Measurements from ENCODE around the gene TATDN3.

The TATDN3 gene

DNA sequence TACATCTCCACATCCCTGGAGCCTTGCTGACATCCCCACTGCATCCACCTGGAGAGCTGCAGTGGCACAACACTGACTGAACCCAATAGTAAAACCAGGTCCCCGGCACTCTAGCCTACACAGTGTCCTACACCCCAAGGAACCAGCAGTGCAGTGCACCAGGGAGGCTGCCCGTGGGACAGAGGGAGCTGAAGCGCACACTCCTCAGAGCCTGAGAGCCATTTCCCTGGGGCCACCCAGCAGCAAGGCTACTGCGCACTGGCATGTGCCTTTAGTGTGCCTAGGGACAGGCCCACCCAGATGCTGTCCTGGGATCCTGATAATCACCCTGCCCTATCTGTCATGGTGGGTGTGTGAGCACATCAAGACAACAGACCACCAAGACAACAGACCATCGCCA lies 32.0 kb upstream of the TATDN3 start (continued):
- no peak for TF ChIP-seq ZBTB49 (tag by site-specific recombination; IDR thresholded peaks at IDR 0.05; ENCODE audit: low read depth)
- TF ChIP-seq ZSCAN16 (tag by site-specific recombination; IDR thresholded peaks at IDR 0.05) = no peak
- no peak for TF ChIP-seq ZBTB8A (tag by site-specific recombination; IDR thresholded peaks at IDR 0.05)
- no peak for TF ChIP-seq ZNF169 (tag by site-specific recombination; IDR thresholded peaks at IDR 0.05)
- no peak for TF ChIP-seq GLIS1 (tag by site-specific recombination; IDR thresholded peaks at IDR 0.05)
- no peak for TF ChIP-seq MZF1 (tag by site-specific recombination; IDR thresholded peaks at IDR 0.05; ENCODE audit: borderline replicate concordance)
- TF ChIP-seq ZNF426 (tag by site-specific recombination; IDR thresholded peaks at IDR 0.05) = no peak
- TF ChIP-seq ZNF16 (tag by site-specific recombination; IDR thresholded peaks at IDR 0.05; ENCODE audit: low read depth) = no peak
- TF ChIP-seq ZBTB20 (tag by site-specific recombination; IDR thresholded peaks at IDR 0.05) = no peak
- no peak for TF ChIP-seq ZSCAN30 (tag by site-specific recombination; IDR thresholded peaks at IDR 0.05)
- no peak for TF ChIP-seq ZNF248 (tag by site-specific recombination; IDR thresholded peaks at IDR 0.05)

DNA sequence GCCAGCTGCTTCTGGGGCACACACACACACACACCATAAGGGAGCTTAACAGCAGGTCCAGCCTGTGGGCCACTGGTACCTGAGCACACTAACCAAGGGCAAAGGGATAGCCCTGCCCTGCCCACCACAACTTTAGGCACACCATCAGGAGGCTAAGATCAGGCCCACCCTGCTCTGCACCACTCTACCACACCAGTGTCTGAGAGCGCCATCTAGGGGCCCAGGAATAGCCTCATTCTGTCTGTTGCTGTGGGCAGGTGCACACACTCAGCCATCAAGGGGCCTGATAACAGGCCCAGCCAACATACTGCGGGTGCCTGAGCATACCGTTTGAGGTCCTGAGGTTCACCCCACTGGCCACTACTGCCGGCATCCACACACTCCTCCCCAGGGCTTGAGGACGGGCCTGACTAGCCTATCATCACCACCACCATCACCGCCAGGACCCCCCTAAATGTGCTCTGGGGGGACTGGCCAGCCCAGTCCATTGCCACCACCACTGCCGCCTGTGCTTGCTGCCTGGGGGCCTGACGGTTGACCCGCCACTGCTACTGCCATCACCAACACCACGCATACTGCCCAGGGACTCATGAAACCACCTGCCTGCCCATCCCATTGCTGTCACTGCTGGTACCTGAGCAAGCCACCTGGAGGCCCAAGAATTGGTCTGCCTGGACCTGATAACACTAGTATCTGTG lies 31.4 kb upstream of the TATDN3 start:
- H3K36me3 ChIP-seq (ENCODE audit: control insufficient read depth in 2 of 2, insufficient read depth in 1 of 2, low read length in 2 of 2) = peaks cover 7 to 11% of the 10 kb centered on the region in 2 experiments
- no peaks in the 10 kb centered on the region for H3K9me3 ChIP-seq (ENCODE audit: control insufficient read depth, insufficient read depth, low read depth, low read length)
- CTCF ChIA-PET = interaction anchor here (0.7 to 1.4 kb wide), 5 partner anchors 8 to 52 kb away, joined by 3 to 7 read pairs (median 5); no protein-coding TSS in a partner anchor
- no peak for TF ChIP-seq ZNF558 (tag by site-specific recombination; IDR thresholded peaks at IDR 0.05)
- no peak for TF ChIP-seq ZNF449 (tag by site-specific recombination; IDR thresholded peaks at IDR 0.05)
- no peak overlapping the region for H3K27ac ChIP-seq (ENCODE audit: extremely low read depth, low read depth, low read length)
- no peak overlapping the region for H3K4me3 ChIP-seq (ENCODE audit: low read depth, low read length)
- POLR2A ChIA-PET = no interaction called here
- H3K4me1 ChIP-seq (ENCODE audit: control insufficient read depth, insufficient read depth, low read length) = no peaks in the 10 kb centered on the region

DNA sequence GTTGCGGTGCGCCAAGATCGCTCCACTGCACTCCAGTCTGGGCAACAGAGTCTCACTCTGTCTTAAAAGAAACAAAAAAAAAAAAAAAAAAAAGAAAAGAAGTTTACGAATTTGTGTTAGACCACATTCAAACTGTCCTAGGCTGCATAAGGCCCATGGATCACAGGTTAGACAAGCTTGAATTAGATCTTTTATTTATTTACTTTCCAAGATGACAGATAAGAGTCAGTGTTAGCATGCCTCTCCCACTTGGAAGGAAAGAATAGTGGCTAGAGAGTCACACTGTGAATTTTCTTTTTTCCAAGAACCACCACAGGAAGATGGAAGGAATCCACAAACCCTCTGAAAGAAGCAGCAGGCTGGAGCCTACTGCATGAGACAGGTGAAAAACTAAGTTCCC lies 29.5 kb upstream of the TATDN3 start:
- CTCF ChIA-PET = interaction anchor here (0.7 to 4.0 kb wide), 4 partner anchors 12 to 983 kb away, joined by 3 to 26 read pairs (median 8); no protein-coding TSS in a partner anchor

More for the DNA sequence above, 29.5 kb upstream of the TATDN3 start:
- no peaks in the 10 kb centered on the region for H3K9me3 ChIP-seq (ENCODE audit: control insufficient read depth, insufficient read depth, low read depth, low read length)
- no peaks in the 10 kb centered on the region for H3K4me1 ChIP-seq (ENCODE audit: control insufficient read depth, insufficient read depth, low read length)
- peaks cover 0 to 13% of the 10 kb centered on the region in 2 experiments; a peak in 1 of 3 replicates for H3K36me3 ChIP-seq (ENCODE audit: control insufficient read depth in 2 of 2, insufficient read depth in 1 of 2, low read length in 2 of 2)
- POLR2A ChIA-PET = no interaction called here
- no peak overlapping the region for H3K4me3 ChIP-seq (ENCODE audit: low read depth, low read length)
- TF ChIP-seq ZFP69B (tag by site-specific recombination; IDR thresholded peaks at IDR 0.05) = no peak
- TF ChIP-seq ZNF133 (tag by site-specific recombination; IDR thresholded peaks at IDR 0.05) = no peak
- no peak for TF ChIP-seq ZNF670 (tag by site-specific recombination; IDR thresholded peaks at IDR 0.05; ENCODE audit: low read depth)
- no peak for TF ChIP-seq ZNF18 (tag by site-specific recombination; IDR thresholded peaks at IDR 0.05)
- TF ChIP-seq ZNF221 (tag by site-specific recombination; IDR thresholded peaks at IDR 0.05; ENCODE audit: borderline replicate concordance) = no peak
- TF ChIP-seq ZNF501 (tag by site-specific recombination; IDR thresholded peaks at IDR 0.05) = no peak
- TF ChIP-seq ZNF747 (tag by site-specific recombination; IDR thresholded peaks at IDR 0.05) = no peak
- no peak for TF ChIP-seq GFI1B (tag by site-specific recombination; IDR thresholded peaks at IDR 0.05)
- TF ChIP-seq ZSCAN5A (tag by site-specific recombination; IDR thresholded peaks at IDR 0.05) = no peak
- no peak for TF ChIP-seq SETDB1 (IDR thresholded peaks at IDR 0.05; ENCODE audit: insufficient read length, low read length)
- no peak for TF ChIP-seq ZNF768 (tag by site-specific recombination; IDR thresholded peaks at IDR 0.05)
- no peak overlapping the region for H3K27ac ChIP-seq (ENCODE audit: extremely low read depth, low read depth, low read length)

Measured in HEK293 (cell line).